Fibroblast of skin of right quadriceps (primary cell): Measurements from ENCODE around the gene FIP1L1.

Experiments
- DNase-seq: peaks from one replicate; pipeline ENCODE4 v3.0.0-alpha.2; 2013

FIP1L1 gene

GRCh38 chr4:53477038-53477565, 99.7 kb downstream of the FIP1L1 start:
- no peak for DNase-seq

- DNase-seq: peak; percentile 11
Measured at GRCh38 chr4:53477636-53478035, 100.2 kb downstream of the FIP1L1 start.

- peak; percentile 92 for DNase-seq
Measured at GRCh38 chr4:53478671-53479456, 101.4 kb downstream of the FIP1L1 start.

- DNase-seq: peak; percentile 87
Measured at GRCh38 chr4:53479736-53480525, 102.5 kb downstream of the FIP1L1 start.

GRCh38 chr4:53480909-53481308, 103.5 kb downstream of the FIP1L1 start:
- DNase-seq: peak; percentile 32

- DNase-seq: no peak
Measured at GRCh38 chr4:53481586-53481985, 104.1 kb downstream of the FIP1L1 start.

- no peak for DNase-seq
Measured at GRCh38 chr4:53483250-53483649, 105.8 kb downstream of the FIP1L1 start.

GRCh38 chr4:53484911-53485657, 107.6 kb downstream of the FIP1L1 start:
- DNase-seq: no peak

- no peak for DNase-seq
Measured at GRCh38 chr4:53485658-53486040, 108.2 kb downstream of the FIP1L1 start.

GRCh38 chr4:53487766-53488165, 110.3 kb downstream of the FIP1L1 start:
- DNase-seq: no peak

- peak; percentile 77 for DNase-seq
Measured at GRCh38 chr4:53489279-53489889, 111.9 kb downstream of the FIP1L1 start.

GRCh38 chr4:53490161-53490956, 112.9 kb downstream of the FIP1L1 start:
- peak; percentile 88 for DNase-seq

- peak; percentile 94 for DNase-seq
Measured at GRCh38 chr4:53490965-53491622, 113.7 kb downstream of the FIP1L1 start.

- peak; percentile 49 for DNase-seq
Measured at GRCh38 chr4:53494851-53495250, 117.4 kb downstream of the FIP1L1 start.

GRCh38 chr4:53497487-53498244, 120.2 kb downstream of the FIP1L1 start:
- DNase-seq: peak; percentile 25

GRCh38 chr4:53498706-53499105, 121.3 kb downstream of the FIP1L1 start:
- no peak for DNase-seq

GRCh38 chr4:53499791-53500190, 122.3 kb downstream of the FIP1L1 start:
- DNase-seq: no peak

GRCh38 chr4:53500546-53500945, 123.1 kb downstream of the FIP1L1 start:
- DNase-seq: no peak

- no peak for DNase-seq
Measured at GRCh38 chr4:53501561-53501960, 124.1 kb downstream of the FIP1L1 start.

- DNase-seq: peak; percentile 38
Measured at GRCh38 chr4:53502094-53502493, 124.7 kb downstream of the FIP1L1 start.
